Gastroesophageal sphincter (tissue), 3 donors: ENCODE measurements around the gene TTC9.

Experiments used
- POLR2A ChIP-seq, 2 donors: fragments of 450-650 bp; IDR thresholded peaks; one replicate each; pipeline ENCODE4 v1.6.1; 2017; ENCODE audit warnings: antibody characterized with exemption in 2 of 2, mild to moderate bottlenecking in 2 of 2, moderate library complexity in 1 of 2
- TF ChIP-seq, protein P1 (sequence below), 4 experiments: fragments of 200-600 bp in 2 of 4; fragments of 450-650 bp in 2 of 4; sonication (generic) in 1 of 4; IDR thresholded peaks; one replicate each; pipeline ENCODE4 v1.5.1; 2017 to 2019; ENCODE audit warnings: antibody characterized with exemption in 4 of 4, mild to moderate bottlenecking in 2 of 4, moderate library complexity in 2 of 4

- TF ChIP-seq, protein P1, sequence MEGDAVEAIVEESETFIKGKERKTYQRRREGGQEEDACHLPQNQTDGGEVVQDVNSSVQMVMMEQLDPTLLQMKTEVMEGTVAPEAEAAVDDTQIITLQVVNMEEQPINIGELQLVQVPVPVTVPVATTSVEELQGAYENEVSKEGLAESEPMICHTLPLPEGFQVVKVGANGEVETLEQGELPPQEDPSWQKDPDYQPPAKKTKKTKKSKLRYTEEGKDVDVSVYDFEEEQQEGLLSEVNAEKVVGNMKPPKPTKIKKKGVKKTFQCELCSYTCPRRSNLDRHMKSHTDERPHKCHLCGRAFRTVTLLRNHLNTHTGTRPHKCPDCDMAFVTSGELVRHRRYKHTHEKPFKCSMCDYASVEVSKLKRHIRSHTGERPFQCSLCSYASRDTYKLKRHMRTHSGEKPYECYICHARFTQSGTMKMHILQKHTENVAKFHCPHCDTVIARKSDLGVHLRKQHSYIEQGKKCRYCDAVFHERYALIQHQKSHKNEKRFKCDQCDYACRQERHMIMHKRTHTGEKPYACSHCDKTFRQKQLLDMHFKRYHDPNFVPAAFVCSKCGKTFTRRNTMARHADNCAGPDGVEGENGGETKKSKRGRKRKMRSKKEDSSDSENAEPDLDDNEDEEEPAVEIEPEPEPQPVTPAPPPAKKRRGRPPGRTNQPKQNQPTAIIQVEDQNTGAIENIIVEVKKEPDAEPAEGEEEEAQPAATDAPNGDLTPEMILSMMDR (IDR thresholded peaks at IDR 0.05): no peak
- TF ChIP-seq POLR2A (IDR thresholded peaks at IDR 0.05): no peak
These were observed 59.4 kb downstream of the TTC9 start for GRCh38 chr14:70700955-70701585.
